ENCODE results near the gene LDHD.

LDHD gene

DNA sequence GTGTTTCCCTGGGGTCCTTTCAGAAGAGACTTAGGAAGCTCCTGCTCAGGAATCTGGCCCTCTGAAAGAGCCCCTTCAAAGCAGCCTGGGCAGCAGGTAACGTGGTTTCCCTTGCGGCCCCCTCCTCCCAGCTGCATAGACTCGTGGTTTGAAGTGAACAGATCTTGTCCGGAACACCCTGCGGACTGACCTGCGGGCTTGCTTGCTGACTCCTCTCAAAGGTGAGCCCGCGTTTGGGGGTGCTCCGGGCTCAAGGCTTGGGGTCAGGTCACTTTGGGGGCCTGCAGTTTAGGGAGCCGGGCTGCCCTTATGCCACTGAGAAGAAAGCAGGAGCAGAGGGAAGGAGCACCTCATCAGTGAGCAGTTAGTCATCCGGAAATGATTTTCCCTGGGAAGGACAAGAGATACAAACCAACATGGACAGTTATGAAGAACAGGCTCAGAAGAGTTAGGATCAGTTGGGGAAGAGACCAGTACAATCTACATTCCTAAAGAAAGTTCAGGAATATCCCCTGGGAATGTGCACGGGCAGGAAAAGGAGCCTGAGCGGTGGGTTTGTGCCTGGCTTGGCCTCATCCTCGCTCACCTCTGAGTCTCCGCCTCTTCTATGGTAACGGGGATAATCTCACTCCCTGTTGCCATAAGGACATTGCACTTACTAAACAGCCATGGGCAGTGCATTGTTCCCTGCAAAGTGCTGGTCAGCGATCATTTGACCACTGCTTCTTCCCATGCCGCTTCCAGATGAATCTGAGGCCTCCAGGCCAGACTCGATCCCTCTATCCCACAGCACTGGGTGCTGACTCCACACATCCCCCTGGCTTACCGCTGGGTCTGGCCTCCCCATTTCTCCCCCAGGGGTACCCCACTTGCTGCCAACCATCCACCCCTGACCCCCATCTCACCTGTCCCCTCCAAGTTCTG lies 10.0 kb downstream of the LDHD start:
- TF ChIP-seq, protein P1, sequence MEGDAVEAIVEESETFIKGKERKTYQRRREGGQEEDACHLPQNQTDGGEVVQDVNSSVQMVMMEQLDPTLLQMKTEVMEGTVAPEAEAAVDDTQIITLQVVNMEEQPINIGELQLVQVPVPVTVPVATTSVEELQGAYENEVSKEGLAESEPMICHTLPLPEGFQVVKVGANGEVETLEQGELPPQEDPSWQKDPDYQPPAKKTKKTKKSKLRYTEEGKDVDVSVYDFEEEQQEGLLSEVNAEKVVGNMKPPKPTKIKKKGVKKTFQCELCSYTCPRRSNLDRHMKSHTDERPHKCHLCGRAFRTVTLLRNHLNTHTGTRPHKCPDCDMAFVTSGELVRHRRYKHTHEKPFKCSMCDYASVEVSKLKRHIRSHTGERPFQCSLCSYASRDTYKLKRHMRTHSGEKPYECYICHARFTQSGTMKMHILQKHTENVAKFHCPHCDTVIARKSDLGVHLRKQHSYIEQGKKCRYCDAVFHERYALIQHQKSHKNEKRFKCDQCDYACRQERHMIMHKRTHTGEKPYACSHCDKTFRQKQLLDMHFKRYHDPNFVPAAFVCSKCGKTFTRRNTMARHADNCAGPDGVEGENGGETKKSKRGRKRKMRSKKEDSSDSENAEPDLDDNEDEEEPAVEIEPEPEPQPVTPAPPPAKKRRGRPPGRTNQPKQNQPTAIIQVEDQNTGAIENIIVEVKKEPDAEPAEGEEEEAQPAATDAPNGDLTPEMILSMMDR (IDR thresholded peaks at IDR 0.05; ENCODE audit: control extremely low read depth, extremely low read depth, low read depth, missing control alignments), result no peak
- ChIA-PET POLR2A (no interaction called here), CTCF (interaction anchor here (0.8 to 1.9 kb wide), 3 partner anchors 10 to 108 kb away, joined by 3 to 9 read pairs (median 5); partner anchors contain the start of gene ZNRF1)
- DNase-seq (ENCODE audit: extremely low spot score), result peak; percentile 6

GRCh38 chr16:75105306-75106061 lies 11.1 kb downstream of the LDHD start:
- CTCF ChIA-PET, result interaction anchor here (0.8 to 1.9 kb wide), 2 partner anchors 107 to 242 kb away, joined by 3 to 9 read pairs; partner anchors contain the start of gene ZNRF1
- TF ChIP-seq, protein P1 (IDR thresholded peaks at IDR 0.05; ENCODE audit: control extremely low read depth, extremely low read depth, low read depth, missing control alignments), result no peak
- peak; percentile 27 for DNase-seq (ENCODE audit: extremely low spot score)
- POLR2A ChIA-PET, result no interaction called here

DNA sequence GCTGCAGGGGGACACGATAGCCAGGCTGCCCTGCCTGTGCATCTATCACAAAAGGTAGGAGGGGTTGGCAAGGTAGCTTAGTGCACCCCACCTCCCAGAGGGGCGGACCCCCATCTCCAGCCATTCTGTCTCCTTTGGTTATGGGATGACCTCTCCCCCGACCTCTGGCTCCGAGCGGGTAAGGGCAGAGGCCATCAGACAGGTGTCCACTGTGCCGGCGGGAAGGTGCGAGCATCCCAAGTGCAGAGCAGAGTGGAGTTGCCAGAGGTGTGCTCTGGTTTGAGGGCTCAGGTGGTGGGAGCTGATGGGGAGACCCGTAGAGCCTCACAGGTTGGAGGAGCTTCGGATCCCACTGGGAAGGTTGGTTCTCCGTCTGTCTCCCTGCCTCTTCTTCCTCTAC lies 11.7 kb downstream of the LDHD start:
- peak; percentile 3 for DNase-seq (ENCODE audit: extremely low spot score)
- POLR2A ChIA-PET, result no interaction called here
- TF ChIP-seq, protein P1 (IDR thresholded peaks at IDR 0.05; ENCODE audit: control extremely low read depth, extremely low read depth, low read depth, missing control alignments), result no peak
- CTCF ChIA-PET, result interaction anchor here (1.9 kb wide), 1 partner anchor 106 kb away, joined by 9 read pairs; the partner anchor contains the start of gene ZNRF1

DNA sequence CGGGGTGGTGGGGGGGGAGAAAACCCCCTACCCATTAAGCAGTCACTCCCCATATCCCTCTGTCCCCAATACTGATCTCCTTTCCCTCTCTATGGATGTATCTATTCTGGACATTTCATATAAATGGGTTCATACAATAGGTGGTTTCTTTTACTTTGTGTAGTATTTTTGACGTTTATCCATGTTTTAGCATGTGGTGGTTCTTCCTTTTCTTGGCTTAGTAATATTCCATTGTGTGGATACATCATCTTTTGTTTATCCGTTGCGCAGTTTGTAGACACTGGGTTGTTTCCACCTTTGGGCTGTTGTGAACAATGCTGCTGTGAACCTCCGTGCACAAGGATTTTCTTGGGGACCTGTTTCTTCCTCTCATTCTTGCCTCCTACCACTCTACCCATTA lies 12.6 kb downstream of the LDHD start:
- POLR2A ChIA-PET, result no interaction called here
- CTCF ChIA-PET, result no interaction called here
- DNase-seq (ENCODE audit: extremely low spot score), result no peak
- TF ChIP-seq, protein P1 (IDR thresholded peaks at IDR 0.05; ENCODE audit: control extremely low read depth, extremely low read depth, low read depth, missing control alignments), result no peak

DNA sequence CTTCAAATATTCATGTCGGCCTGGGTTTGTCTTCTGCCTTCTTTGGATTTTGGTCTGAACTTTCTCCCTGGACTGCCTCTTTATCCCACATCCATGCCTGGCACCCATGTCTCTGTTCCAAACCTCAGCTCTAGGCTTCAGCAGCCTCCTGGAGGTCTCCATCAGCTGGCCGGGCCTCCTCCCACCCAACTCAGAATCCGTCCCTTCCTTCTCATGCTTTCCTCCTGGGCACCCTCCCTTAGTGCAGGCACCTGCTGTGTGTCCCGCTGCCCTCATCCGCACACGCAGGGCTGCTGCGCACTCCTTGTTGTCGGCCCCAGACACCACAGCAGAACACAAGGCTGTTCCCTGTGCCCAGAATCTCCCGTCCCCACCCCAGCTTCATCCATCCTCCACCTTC lies 14.0 kb downstream of the LDHD start:
- CTCF ChIA-PET, result interaction anchor here (3.6 kb wide), 1 partner anchor 9 kb away, joined by 22 read pairs; no protein-coding TSS in a partner anchor
- POLR2A ChIA-PET, result no interaction called here

GRCh38 chr16:75101635-75102034 lies 14.9 kb downstream of the LDHD start:
- DNase-seq (ENCODE audit: extremely low spot score), result no peak
- ChIA-PET POLR2A (no interaction called here), CTCF (interaction anchor here (1.0 to 3.6 kb wide), 3 partner anchors 8 to 15 kb away, joined by 3 to 22 read pairs (median 5); no protein-coding TSS in a partner anchor)
- TF ChIP-seq, protein P1 (IDR thresholded peaks at IDR 0.05; ENCODE audit: control extremely low read depth, extremely low read depth, low read depth, missing control alignments), result no peak

More for the DNA sequence above, 14.0 kb downstream of the LDHD start:
- no peak for DNase-seq (ENCODE audit: extremely low spot score)
- TF ChIP-seq, protein P1 (IDR thresholded peaks at IDR 0.05; ENCODE audit: control extremely low read depth, extremely low read depth, low read depth, missing control alignments), result no peak

All from GM10248 (cell line).